Panc1 (cell line): Measurements from ENCODE around the gene CMTR2. TPM values are rescaled to one million over a fixed set of nuclear protein-coding genes. Genes with fewer than 3 reads are reported as not detected.

Experiments
- ATAC-seq: fragments of 200-7000 bp; cut with Tn5 transposase; 2 replicates; pipeline ENCODE4 v1.9.1; 2020; ENCODE audit warnings: mild to moderate bottlenecking, moderate library complexity
- BruUV-seq: library from RNA; stranded (reverse); fragments of 400-500 nt; replicated peaks from 2 replicates; lab custom pipeline; 2021; lab: Mats Ljungman, UMichigan
- CTCF ChIA-PET: fragments of 300-600 bp; sonication (Branson Sonifier 250); formaldehyde crosslinking; loops from one replicate; lab custom pipeline; 2022; ENCODE audit warnings: antibody characterized with exemption; lab: Charles Lee
- POLR2A ChIA-PET: fragments of 300-600 bp; sonication (Branson Sonifier 250); formaldehyde crosslinking; loops from one replicate; lab custom pipeline; 2022; ENCODE audit warnings: antibody characterized with exemption; lab: Charles Lee
- DNase-seq: peaks from one replicate; pipeline ENCODE4 v3.0.0-alpha.2; 2010; ENCODE audit warnings: low read depth, low spot score
- H3K27ac ChIP-seq: 2 replicates; pipeline ENCODE4 v1.5.1; 2011; ENCODE audit warnings: mild to moderate bottlenecking, low read length, inconsistent platforms
- H3K27me3 ChIP-seq: fragments of 200-500 bp; sonication (Bioruptor generic); 2 replicates; pipeline ENCODE4 v1.6.0; 2014; ENCODE audit warnings: low read length, inconsistent platforms; ENCODE audit not compliant: control insufficient read depth, insufficient read depth
- H3K36me3 ChIP-seq: fragments of 200-500 bp; sonication (Bioruptor generic); 2 replicates; pipeline ENCODE4 v1.5.1; 2014; ENCODE audit warnings: inconsistent platforms, mild to moderate bottlenecking, low read length, moderate library complexity; ENCODE audit not compliant: control insufficient read depth, insufficient read depth
- H3K4me1 ChIP-seq: 2 replicates; pipeline ENCODE4 v1.5.1; 2011; ENCODE audit warnings: inconsistent platforms, mild to moderate bottlenecking, low read length, moderate library complexity; ENCODE audit not compliant: control insufficient read depth, insufficient read depth
- H3K4me3 ChIP-seq, 2 experiments: 2 replicates each; pipeline ENCODE4 v1.5.1; 2011 to 2012; ENCODE audit warnings: low read depth in 2 of 2, low read length in 2 of 2, mild to moderate bottlenecking in 2 of 2, inconsistent platforms in 1 of 2, moderate library complexity in 1 of 2
- H3K9me3 ChIP-seq: fragments of 200-500 bp; sonication (Bioruptor generic); 2 replicates; pipeline ENCODE4 v1.5.1; 2014; ENCODE audit warnings: low read depth, mild to moderate bottlenecking, inconsistent platforms, low read length, moderate library complexity; ENCODE audit not compliant: control insufficient read depth, insufficient read depth
- CTCF ChIP-seq: fragments of 450-650 bp; IDR thresholded peaks from 2 replicates; pipeline ENCODE4 v1.5.1; 2017; ENCODE audit warnings: mild to moderate bottlenecking
- POLR2AphosphoS5 ChIP-seq: IDR thresholded peaks from 2 replicates; pipeline ENCODE4 v1.6.1; 2012; ENCODE audit warnings: mild to moderate bottlenecking, low read depth, low read length, moderate library complexity
- REST ChIP-seq, 2 experiments: IDR thresholded peaks; 2 replicates each; pipeline ENCODE4 v1.6.1; 2011 to 2012; ENCODE audit warnings: low read depth in 2 of 2, control low read depth in 1 of 2, low read length in 1 of 2, mild to moderate bottlenecking in 1 of 2, moderate library complexity in 1 of 2; ENCODE audit not compliant: insufficient read depth in 1 of 2
- SIN3A ChIP-seq: IDR thresholded peaks from 2 replicates; pipeline ENCODE4 v1.6.1; 2012; ENCODE audit warnings: low read depth, mild to moderate bottlenecking, low read length, moderate library complexity, borderline replicate concordance; ENCODE audit not compliant: insufficient read depth
- TCF7L2 ChIP-seq: IDR thresholded peaks from 2 replicates; pipeline ENCODE4 v1.6.1; 2011; ENCODE audit warnings: mild to moderate bottlenecking, low read depth, low read length, inconsistent platforms
- in situ Hi-C: cut with HindIII; loops from 2 replicates; pipeline ENCODE4 v1.10.0; 2016; ENCODE audit warnings: low sequenced_read_pairs, low pct_unique_long_range_greater_than_20kb
- intact Hi-C: fragments of 100-400 bp; cut with micrococcal nuclease; formaldehyde crosslinking; loops from one replicate; pipeline ENCODE4 v1.10.0; 2022; ENCODE audit not compliant: unreplicated experiment
- total RNA-seq: library from RNA; stranded (reverse); gene quantifications from one replicate; pipeline ENCODE4 v1.2.1, GENCODE V29; 2021; ENCODE audit not compliant: unreplicated experiment

Gene CMTR2
- total RNA-seq, 1 experiment from 2014 or later = 12.5 TPM

- no peak for DNase-seq
- POLR2A ChIA-PET = no interaction called here
- TF ChIP-seq SIN3A (no peak), POLR2AphosphoS5 (no peak), REST (IDR thresholded peaks at IDR 0.05; ENCODE audit: insufficient read depth in 1 of 2, low read depth in 2 of 2, low read length in 1 of 2) (no peak), TCF7L2 (no peak), CTCF (no peak)
- in situ Hi-C loops = no loop called here
- no TSS peak for BruUV-seq
- peaks cover 6% of the 10 kb centered on the region; the same call in 1 of the 2 replicates for H3K4me1 ChIP-seq
- no peaks in the 10 kb centered on the region for H3K9me3 ChIP-seq
- no peak overlapping the region for H3K27ac ChIP-seq
- intact Hi-C loops = no loop called here
- H3K36me3 ChIP-seq = no peaks in the 10 kb centered on the region; the same call in 1 of the 2 replicates
- no peaks in the 10 kb centered on the region for H3K27me3 ChIP-seq
- CTCF ChIA-PET = interaction anchor here (0.7 to 0.9 kb wide), 2 partner anchors 24 to 516 kb away, joined by 3 to 4 read pairs; no protein-coding TSS in a partner anchor
- H3K4me3 ChIP-seq = no peak overlapping the region
- no peak for ATAC-seq
These were observed 1.7 kb downstream of the CMTR2 start for GRCh38 chr16:71287454-71287853.

- no peak for ATAC-seq
- intact Hi-C loops (no loop called here), in situ Hi-C loops (no loop called here)
- ChIA-PET CTCF (no interaction called here), POLR2A (no interaction called here)
- BruUV-seq = no TSS peak
- TF ChIP-seq REST (IDR thresholded peaks at IDR 0.05; ENCODE audit: insufficient read depth in 1 of 2, low read depth in 2 of 2, low read length in 1 of 2) (no peak), CTCF (no peak), SIN3A (no peak), TCF7L2 (no peak), POLR2AphosphoS5 (no peak)
- no peaks in the 10 kb centered on the region; the same call in 1 of the 2 replicates for H3K36me3 ChIP-seq
- H3K27ac ChIP-seq = no peak overlapping the region
- no peaks in the 10 kb centered on the region for H3K9me3 ChIP-seq
- peaks cover 6% of the 10 kb centered on the region; the same call in 1 of the 2 replicates for H3K4me1 ChIP-seq
- no peak overlapping the region for H3K4me3 ChIP-seq
- no peak for DNase-seq
- no peaks in the 10 kb centered on the region for H3K27me3 ChIP-seq
These were observed 5.6 kb downstream of the CMTR2 start for GRCh38 chr16:71283612-71284011.
